HEK293 (cell line): ENCODE measurements around the gene SEMA4D.

Source experiments
- KLF16 ChIP-seq: fragments of 450-650 bp; formaldehyde crosslinking; IDR thresholded peaks from 2 replicates; pipeline ENCODE4 v1.5.1; 2017; ENCODE audit warnings: missing biosample characterization, missing genetic modification characterization
- YY1 ChIP-seq: fragments of 450-650 bp; formaldehyde crosslinking; IDR thresholded peaks from 2 replicates; pipeline ENCODE4 v1.5.1; 2018; ENCODE audit warnings: missing biosample characterization, missing genetic modification characterization
- ZNF311 ChIP-seq: fragments of 450-650 bp; formaldehyde crosslinking; IDR thresholded peaks from 2 replicates; pipeline ENCODE4 v1.5.1; 2017; ENCODE audit warnings: missing biosample characterization, missing genetic modification characterization, borderline replicate concordance
- ZNF785 ChIP-seq: fragments of 450-650 bp; formaldehyde crosslinking; IDR thresholded peaks from 2 replicates; pipeline ENCODE4 v1.5.1; 2016; ENCODE audit warnings: missing biosample characterization, missing genetic modification characterization
- TF ChIP-seq, protein P1 (sequence below): fragments of 450-650 bp; formaldehyde crosslinking; IDR thresholded peaks from 2 replicates; pipeline ENCODE4 v1.5.1; 2016; ENCODE audit warnings: missing biosample characterization, missing genetic modification characterization

DNA sequence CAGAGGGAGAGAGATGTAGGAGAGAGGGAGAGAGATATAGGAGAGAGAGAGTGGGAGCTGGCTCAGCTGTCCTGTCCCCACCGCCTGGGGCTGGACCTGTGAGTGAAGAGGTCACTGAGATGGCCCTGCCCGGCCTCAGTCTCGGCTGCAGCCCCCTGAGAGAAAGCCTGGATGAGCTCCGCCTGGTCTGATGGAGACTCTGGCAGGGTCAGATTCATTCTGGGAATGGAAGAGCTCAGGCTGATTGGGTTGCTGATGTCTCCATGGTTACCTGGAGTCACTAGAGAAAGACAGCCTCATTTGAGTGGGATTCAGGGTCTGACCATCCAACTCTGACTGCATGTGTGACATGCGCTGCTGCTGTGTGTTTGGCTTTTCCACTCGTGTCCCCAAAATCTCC, 27.1 kb upstream of the SEMA4D start:
- TF ChIP-seq YY1, result no peak
- no peak for TF ChIP-seq ZNF785 (tag by site-specific recombination)
- no peak for TF ChIP-seq ZNF311
- TF ChIP-seq, protein P1, sequence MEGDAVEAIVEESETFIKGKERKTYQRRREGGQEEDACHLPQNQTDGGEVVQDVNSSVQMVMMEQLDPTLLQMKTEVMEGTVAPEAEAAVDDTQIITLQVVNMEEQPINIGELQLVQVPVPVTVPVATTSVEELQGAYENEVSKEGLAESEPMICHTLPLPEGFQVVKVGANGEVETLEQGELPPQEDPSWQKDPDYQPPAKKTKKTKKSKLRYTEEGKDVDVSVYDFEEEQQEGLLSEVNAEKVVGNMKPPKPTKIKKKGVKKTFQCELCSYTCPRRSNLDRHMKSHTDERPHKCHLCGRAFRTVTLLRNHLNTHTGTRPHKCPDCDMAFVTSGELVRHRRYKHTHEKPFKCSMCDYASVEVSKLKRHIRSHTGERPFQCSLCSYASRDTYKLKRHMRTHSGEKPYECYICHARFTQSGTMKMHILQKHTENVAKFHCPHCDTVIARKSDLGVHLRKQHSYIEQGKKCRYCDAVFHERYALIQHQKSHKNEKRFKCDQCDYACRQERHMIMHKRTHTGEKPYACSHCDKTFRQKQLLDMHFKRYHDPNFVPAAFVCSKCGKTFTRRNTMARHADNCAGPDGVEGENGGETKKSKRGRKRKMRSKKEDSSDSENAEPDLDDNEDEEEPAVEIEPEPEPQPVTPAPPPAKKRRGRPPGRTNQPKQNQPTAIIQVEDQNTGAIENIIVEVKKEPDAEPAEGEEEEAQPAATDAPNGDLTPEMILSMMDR (tag by site-specific recombination), result no peak
- no peak for TF ChIP-seq KLF16
